ENCODE data around the gene CIDEB. TPM values are rescaled to one million over a fixed set of nuclear protein-coding genes. Genes with fewer than 3 reads are reported as not detected.

Gene CIDEB
- total and polyA plus RNA-seq, 2 of the 13 experiments (the other 11 are each of a cell fraction or from before 2014, with no cell fraction given), result 35.8 to 110 TPM

DNA sequence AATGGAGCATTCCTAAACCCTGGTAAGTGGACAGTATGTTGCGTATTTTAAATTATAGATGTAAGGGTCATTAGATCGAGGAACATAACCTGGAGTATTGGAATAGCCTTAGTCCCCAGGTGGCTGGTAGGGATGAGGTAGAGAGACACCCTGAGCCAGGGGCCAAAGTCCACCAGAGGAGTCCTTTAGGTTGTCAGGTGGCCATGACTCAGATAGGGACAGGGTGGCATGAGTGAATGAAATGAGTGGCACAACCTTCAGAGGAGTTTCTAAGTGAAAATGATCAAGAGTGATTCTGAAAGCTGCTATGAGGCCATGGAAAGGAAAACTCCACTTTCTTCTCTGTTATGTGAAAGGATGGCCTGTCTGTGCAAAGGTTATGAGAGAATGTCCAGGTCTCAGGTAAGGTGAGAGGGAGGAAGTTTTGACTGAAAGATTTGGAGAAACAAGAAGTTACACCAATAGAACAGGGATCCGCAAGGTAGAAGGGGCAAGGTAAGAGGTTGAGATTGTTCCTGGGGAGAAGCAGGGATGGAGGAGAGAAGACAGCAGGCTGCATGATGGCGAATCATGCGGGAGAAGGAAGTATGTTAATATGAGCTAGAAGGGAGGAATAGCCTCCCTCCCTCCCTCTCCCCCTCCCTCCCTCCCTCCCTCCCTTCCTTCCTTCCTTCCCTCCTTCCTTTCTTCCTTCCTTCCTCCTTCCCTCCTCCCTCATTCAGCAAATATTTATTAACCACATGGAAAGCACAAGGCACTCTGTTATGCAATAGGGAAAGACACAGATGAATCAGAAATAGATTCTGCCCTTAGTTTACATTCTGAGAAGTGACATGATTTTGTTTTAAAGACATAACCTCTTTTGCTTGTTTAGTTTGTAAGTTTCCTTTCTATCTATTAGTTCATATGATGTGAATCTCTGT lies 46.0 kb upstream of the CIDEB start (continued):
- no peak for TF ChIP-seq ZBTB40 (IDR thresholded peaks at IDR 0.05)
- TF ChIP-seq ZBTB40 (CRISPR knock-in tag; IDR thresholded peaks at IDR 0.05), result no peak
- TF ChIP-seq PRDM15 (CRISPR knock-in tag; IDR thresholded peaks at IDR 0.05), result no peak
- TF ChIP-seq SMC3 (IDR thresholded peaks at IDR 0.05; ENCODE audit: low read length), result no peak
- no peak for TF ChIP-seq PRPF4 (IDR thresholded peaks at IDR 0.05; ENCODE audit: low read depth, low read length, poor library complexity, severe bottlenecking)
- TF ChIP-seq RBAK (CRISPR knock-in tag; IDR thresholded peaks at IDR 0.05), result no peak
- no peak for TF ChIP-seq ZNF275 (CRISPR knock-in tag; IDR thresholded peaks at IDR 0.05; ENCODE audit: borderline replicate concordance)
- TF ChIP-seq, protein P1, sequence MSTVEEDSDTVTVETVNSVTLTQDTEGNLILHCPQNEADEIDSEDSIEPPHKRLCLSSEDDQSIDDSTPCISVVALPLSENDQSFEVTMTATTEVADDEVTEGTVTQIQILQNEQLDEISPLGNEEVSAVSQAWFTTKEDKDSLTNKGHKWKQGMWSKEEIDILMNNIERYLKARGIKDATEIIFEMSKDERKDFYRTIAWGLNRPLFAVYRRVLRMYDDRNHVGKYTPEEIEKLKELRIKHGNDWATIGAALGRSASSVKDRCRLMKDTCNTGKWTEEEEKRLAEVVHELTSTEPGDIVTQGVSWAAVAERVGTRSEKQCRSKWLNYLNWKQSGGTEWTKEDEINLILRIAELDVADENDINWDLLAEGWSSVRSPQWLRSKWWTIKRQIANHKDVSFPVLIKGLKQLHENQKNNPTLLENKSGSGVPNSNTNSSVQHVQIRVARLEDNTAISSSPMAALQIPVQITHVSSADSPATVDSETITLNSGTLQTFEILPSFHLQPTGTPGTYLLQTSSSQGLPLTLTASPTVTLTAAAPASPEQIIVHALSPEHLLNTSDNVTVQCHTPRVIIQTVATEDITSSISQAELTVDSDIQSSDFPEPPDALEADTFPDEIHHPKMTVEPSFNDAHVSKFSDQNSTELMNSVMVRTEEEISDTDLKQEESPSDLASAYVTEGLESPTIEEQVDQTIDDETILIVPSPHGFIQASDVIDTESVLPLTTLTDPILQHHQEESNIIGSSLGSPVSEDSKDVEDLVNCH (CRISPR knock-in tag; IDR thresholded peaks at IDR 0.05), result no peak
- TF ChIP-seq, protein P2, sequence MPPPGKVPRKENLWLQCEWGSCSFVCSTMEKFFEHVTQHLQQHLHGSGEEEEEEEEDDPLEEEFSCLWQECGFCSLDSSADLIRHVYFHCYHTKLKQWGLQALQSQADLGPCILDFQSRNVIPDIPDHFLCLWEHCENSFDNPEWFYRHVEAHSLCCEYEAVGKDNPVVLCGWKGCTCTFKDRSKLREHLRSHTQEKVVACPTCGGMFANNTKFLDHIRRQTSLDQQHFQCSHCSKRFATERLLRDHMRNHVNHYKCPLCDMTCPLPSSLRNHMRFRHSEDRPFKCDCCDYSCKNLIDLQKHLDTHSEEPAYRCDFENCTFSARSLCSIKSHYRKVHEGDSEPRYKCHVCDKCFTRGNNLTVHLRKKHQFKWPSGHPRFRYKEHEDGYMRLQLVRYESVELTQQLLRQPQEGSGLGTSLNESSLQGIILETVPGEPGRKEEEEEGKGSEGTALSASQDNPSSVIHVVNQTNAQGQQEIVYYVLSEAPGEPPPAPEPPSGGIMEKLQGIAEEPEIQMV (CRISPR knock-in tag; IDR thresholded peaks at IDR 0.05; ENCODE audit: low read depth), result no peak

Data from HepG2 (cell line).